HEK293 (cell line): ENCODE data around the gene GNAI2.

Source experiments
- CTCF ChIP-seq: fragments of 450-650 bp; formaldehyde crosslinking; IDR thresholded peaks from 2 replicates; pipeline ENCODE4 v1.5.1; 2016; ENCODE audit warnings: missing biosample characterization, missing genetic modification characterization
- PBX3 ChIP-seq: sonication (generic); formaldehyde crosslinking; IDR thresholded peaks from 2 replicates; pipeline ENCODE4 v1.8.1; 2022; ENCODE audit warnings: mild to moderate bottlenecking, moderate library complexity, missing genetic modification reagents
- PRDM10 ChIP-seq: fragments of 450-650 bp; formaldehyde crosslinking; IDR thresholded peaks from 2 replicates; pipeline ENCODE4 v1.5.1; 2016; ENCODE audit warnings: missing biosample characterization, missing genetic modification characterization
- TF ChIP-seq, protein P1 (sequence below): fragments of 450-650 bp; formaldehyde crosslinking; IDR thresholded peaks from 2 replicates; pipeline ENCODE4 v1.5.1; 2016; ENCODE audit warnings: missing biosample characterization, missing genetic modification characterization
- TF ChIP-seq, protein P2 (sequence below): fragments of 450-650 bp; formaldehyde crosslinking; IDR thresholded peaks from 2 replicates; pipeline ENCODE4 v1.5.1; 2016; ENCODE audit warnings: missing biosample characterization, missing genetic modification characterization, low read depth

- TF ChIP-seq, protein P1, sequence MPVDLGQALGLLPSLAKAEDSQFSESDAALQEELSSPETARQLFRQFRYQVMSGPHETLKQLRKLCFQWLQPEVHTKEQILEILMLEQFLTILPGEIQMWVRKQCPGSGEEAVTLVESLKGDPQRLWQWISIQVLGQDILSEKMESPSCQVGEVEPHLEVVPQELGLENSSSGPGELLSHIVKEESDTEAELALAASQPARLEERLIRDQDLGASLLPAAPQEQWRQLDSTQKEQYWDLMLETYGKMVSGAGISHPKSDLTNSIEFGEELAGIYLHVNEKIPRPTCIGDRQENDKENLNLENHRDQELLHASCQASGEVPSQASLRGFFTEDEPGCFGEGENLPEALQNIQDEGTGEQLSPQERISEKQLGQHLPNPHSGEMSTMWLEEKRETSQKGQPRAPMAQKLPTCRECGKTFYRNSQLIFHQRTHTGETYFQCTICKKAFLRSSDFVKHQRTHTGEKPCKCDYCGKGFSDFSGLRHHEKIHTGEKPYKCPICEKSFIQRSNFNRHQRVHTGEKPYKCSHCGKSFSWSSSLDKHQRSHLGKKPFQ, result no peak
- no peak for TF ChIP-seq CTCF (tag by site-specific recombination)
- TF ChIP-seq, protein P2, sequence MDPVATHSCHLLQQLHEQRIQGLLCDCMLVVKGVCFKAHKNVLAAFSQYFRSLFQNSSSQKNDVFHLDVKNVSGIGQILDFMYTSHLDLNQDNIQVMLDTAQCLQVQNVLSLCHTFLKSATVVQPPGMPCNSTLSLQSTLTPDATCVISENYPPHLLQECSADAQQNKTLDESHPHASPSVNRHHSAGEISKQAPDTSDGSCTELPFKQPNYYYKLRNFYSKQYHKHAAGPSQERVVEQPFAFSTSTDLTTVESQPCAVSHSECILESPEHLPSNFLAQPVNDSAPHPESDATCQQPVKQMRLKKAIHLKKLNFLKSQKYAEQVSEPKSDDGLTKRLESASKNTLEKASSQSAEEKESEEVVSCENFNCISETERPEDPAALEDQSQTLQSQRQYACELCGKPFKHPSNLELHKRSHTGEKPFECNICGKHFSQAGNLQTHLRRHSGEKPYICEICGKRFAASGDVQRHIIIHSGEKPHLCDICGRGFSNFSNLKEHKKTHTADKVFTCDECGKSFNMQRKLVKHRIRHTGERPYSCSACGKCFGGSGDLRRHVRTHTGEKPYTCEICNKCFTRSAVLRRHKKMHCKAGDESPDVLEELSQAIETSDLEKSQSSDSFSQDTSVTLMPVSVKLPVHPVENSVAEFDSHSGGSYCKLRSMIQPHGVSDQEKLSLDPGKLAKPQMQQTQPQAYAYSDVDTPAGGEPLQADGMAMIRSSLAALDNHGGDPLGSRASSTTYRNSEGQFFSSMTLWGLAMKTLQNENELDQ (tag by site-specific recombination), result no peak
- TF ChIP-seq PBX3 (CRISPR knock-in tag), result no peak
- TF ChIP-seq PRDM10, result no peak
Observed at GRCh38 chr3:50193286-50193685, 42.7 kb upstream of the GNAI2 start.
